ENCODE data around the gene ZNF669. TPM values are rescaled to one million over a fixed set of nuclear protein-coding genes. Genes with fewer than 3 reads are reported as not detected.

ZNF669 gene
- total RNA-seq, 1 experiment from 2014 or later = 5.3 TPM

GRCh38 chr1:247087256-247087655 is 16.9 kb downstream of the ZNF669 start:
- DNase-seq = no peak
- TF ChIP-seq, protein P1, sequence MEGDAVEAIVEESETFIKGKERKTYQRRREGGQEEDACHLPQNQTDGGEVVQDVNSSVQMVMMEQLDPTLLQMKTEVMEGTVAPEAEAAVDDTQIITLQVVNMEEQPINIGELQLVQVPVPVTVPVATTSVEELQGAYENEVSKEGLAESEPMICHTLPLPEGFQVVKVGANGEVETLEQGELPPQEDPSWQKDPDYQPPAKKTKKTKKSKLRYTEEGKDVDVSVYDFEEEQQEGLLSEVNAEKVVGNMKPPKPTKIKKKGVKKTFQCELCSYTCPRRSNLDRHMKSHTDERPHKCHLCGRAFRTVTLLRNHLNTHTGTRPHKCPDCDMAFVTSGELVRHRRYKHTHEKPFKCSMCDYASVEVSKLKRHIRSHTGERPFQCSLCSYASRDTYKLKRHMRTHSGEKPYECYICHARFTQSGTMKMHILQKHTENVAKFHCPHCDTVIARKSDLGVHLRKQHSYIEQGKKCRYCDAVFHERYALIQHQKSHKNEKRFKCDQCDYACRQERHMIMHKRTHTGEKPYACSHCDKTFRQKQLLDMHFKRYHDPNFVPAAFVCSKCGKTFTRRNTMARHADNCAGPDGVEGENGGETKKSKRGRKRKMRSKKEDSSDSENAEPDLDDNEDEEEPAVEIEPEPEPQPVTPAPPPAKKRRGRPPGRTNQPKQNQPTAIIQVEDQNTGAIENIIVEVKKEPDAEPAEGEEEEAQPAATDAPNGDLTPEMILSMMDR (conservative IDR thresholded peaks at IDR 0.05) = no peak
- no peak for TF ChIP-seq EZH2 (IDR thresholded peaks at IDR 0.05; ENCODE audit: low read depth)
- intact Hi-C loops (cut with micrococcal nuclease; ENCODE audit: unreplicated experiment) = no loop called here
- no peaks in the 10 kb centered on the region for H3K27me3 ChIP-seq (ENCODE audit: insufficient read depth, low read depth)
- H3K4me1 ChIP-seq (replicated peaks; ENCODE audit: insufficient read depth) = no peaks in the 10 kb centered on the region
- no peak overlapping the region for H3K27ac ChIP-seq
- H3K79me2 ChIP-seq (ENCODE audit: low read depth) = no peaks in the 10 kb centered on the region
- no peak overlapping the region for H2AFZ ChIP-seq
- H4K20me1 ChIP-seq (ENCODE audit: insufficient read depth) = no peaks in the 10 kb centered on the region
- ChIA-PET CTCF (no interaction called here), POLR2A (ENCODE audit: unreplicated experiment) (no interaction called here)
- no peak overlapping the region for H3K4me3 ChIP-seq
- no peaks in the 10 kb centered on the region for H3K36me3 ChIP-seq (ENCODE audit: low read depth)
- H3K9me2 ChIP-seq (ENCODE audit: insufficient read depth) = no peaks in the 10 kb centered on the region
- no TSS peak for BruUV-seq (replicated peaks)
- no peaks in the 10 kb centered on the region for H3F3A ChIP-seq (ENCODE audit: insufficient read depth, low read depth)
- no peaks in the 10 kb centered on the region for H3K9me3 ChIP-seq (ENCODE audit: insufficient read depth, low read depth)
- H3K4me2 ChIP-seq = no peak overlapping the region

DNA sequence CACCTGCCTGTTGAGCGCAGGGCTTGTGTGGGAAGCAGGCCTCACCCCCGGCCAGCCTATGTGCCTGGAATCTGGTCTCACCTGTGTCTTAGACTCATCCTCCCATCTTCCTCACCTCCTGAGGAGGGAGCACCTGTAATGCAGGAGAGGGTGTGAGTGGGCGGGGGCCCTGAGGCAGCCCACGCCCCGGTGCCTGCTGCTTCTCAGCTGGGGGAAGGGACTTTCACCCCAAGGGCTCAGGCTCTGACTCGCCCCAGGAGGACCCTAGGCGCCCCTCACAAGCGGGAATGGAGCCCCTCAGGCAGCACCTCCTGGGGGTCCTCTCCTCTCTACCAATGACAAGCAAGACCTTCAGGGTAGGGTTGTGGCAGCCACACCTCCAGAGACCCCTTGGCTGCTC is 18.8 kb downstream of the ZNF669 start:
- no TSS peak for BruUV-seq (replicated peaks)
- no peaks in the 10 kb centered on the region for H3K36me3 ChIP-seq (ENCODE audit: low read depth)
- H2AFZ ChIP-seq = no peak overlapping the region
- DNase-seq = no peak
- no peaks in the 10 kb centered on the region for H3K79me2 ChIP-seq (ENCODE audit: low read depth)
- POLR2A ChIA-PET (ENCODE audit: unreplicated experiment) = no interaction called here
- no peak for TF ChIP-seq EZH2 (IDR thresholded peaks at IDR 0.05; ENCODE audit: low read depth)
- TF ChIP-seq, protein P1 (conservative IDR thresholded peaks at IDR 0.05) = no peak
- no peaks in the 10 kb centered on the region for H3K4me1 ChIP-seq (replicated peaks; ENCODE audit: insufficient read depth)
- H3K9me3 ChIP-seq (ENCODE audit: insufficient read depth, low read depth) = no peaks in the 10 kb centered on the region
- intact Hi-C loops (cut with micrococcal nuclease; ENCODE audit: unreplicated experiment) = no loop called here
- H3K9me2 ChIP-seq (ENCODE audit: insufficient read depth) = no peaks in the 10 kb centered on the region
- no peaks in the 10 kb centered on the region for H3K27me3 ChIP-seq (ENCODE audit: insufficient read depth, low read depth)
- CTCF ChIA-PET = no interaction called here
- no peak overlapping the region for H3K27ac ChIP-seq
- H3F3A ChIP-seq (ENCODE audit: insufficient read depth, low read depth) = no peaks in the 10 kb centered on the region
- H3K4me3 ChIP-seq = no peak overlapping the region
- H3K4me2 ChIP-seq = no peak overlapping the region
- H4K20me1 ChIP-seq (ENCODE audit: insufficient read depth) = no peaks in the 10 kb centered on the region

DNA sequence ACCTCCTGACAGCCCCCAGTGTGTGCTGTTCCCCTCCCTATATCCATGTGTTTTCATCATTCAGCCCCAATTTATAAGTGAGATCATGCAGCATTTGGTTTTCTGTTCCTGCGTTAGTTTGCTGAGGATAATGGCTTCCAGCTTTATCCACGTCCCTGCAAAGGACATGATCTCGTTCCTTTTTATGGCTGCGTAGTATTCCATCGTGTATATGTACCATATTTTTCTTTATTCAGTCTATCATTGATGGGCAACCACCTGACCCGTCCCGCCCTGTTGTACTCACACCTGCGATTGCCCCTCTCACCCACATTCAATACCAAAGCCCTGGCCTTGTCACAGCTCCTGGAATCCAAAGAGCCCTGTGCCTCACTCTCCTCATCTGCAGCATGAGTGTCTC is 19.4 kb downstream of the ZNF669 start:
- H3K4me2 ChIP-seq = no peak overlapping the region
- H3K9me3 ChIP-seq (ENCODE audit: insufficient read depth, low read depth) = no peaks in the 10 kb centered on the region
- H3K9me2 ChIP-seq (ENCODE audit: insufficient read depth) = no peaks in the 10 kb centered on the region
- TF ChIP-seq, protein P1 (conservative IDR thresholded peaks at IDR 0.05) = no peak
- TF ChIP-seq EZH2 (IDR thresholded peaks at IDR 0.05; ENCODE audit: low read depth) = no peak
- no peak overlapping the region for H2AFZ ChIP-seq
- no peak overlapping the region for H3K4me3 ChIP-seq
- POLR2A ChIA-PET (ENCODE audit: unreplicated experiment) = no interaction called here
- no peaks in the 10 kb centered on the region for H3K27me3 ChIP-seq (ENCODE audit: insufficient read depth, low read depth)
- CTCF ChIA-PET = no interaction called here
- DNase-seq = no peak
- H3K27ac ChIP-seq = no peak overlapping the region
- no peaks in the 10 kb centered on the region for H3K4me1 ChIP-seq (replicated peaks; ENCODE audit: insufficient read depth)
- no peaks in the 10 kb centered on the region for H3K79me2 ChIP-seq (ENCODE audit: low read depth)
- BruUV-seq (replicated peaks) = no TSS peak
- intact Hi-C loops (cut with micrococcal nuclease; ENCODE audit: unreplicated experiment) = no loop called here
- H4K20me1 ChIP-seq (ENCODE audit: insufficient read depth) = no peaks in the 10 kb centered on the region
- no peaks in the 10 kb centered on the region for H3F3A ChIP-seq (ENCODE audit: insufficient read depth, low read depth)
- no peaks in the 10 kb centered on the region for H3K36me3 ChIP-seq (ENCODE audit: low read depth)
